Hippocampal formation (tissue), 2 donors: ENCODE measurements around the gene LHX3.

Experiments
- DNase-seq, 2 donors: peaks; one replicate each; lab custom pipeline; 2025; lab: John Stamatoyannopoulos, UW

Gene LHX3

DNA sequence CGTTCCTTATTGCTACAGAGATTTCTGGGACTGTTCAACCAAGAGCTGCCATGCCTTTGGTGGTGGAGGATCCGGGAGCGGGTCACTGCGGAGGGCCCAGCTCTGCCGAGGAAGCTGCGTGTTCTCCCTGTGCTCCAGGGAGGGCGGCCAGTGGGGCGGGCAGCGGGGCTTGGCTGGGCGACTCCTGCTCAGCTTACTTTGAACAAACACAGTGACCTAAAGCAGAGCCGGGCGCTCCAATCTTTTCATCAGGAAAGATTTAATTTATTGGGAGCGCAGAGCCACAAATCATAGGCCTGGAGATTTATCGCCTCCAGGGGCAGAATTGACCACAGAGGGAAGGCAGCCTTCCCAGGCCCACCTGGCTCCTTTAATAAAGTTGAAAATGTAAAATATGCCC, 27.7 kb downstream of the LHX3 start:
- DNase-seq = no peak

- DNase-seq = no peak
Observed at GRCh38 chr9:136175616-136176197, 29.2 kb downstream of the LHX3 start.

DNA sequence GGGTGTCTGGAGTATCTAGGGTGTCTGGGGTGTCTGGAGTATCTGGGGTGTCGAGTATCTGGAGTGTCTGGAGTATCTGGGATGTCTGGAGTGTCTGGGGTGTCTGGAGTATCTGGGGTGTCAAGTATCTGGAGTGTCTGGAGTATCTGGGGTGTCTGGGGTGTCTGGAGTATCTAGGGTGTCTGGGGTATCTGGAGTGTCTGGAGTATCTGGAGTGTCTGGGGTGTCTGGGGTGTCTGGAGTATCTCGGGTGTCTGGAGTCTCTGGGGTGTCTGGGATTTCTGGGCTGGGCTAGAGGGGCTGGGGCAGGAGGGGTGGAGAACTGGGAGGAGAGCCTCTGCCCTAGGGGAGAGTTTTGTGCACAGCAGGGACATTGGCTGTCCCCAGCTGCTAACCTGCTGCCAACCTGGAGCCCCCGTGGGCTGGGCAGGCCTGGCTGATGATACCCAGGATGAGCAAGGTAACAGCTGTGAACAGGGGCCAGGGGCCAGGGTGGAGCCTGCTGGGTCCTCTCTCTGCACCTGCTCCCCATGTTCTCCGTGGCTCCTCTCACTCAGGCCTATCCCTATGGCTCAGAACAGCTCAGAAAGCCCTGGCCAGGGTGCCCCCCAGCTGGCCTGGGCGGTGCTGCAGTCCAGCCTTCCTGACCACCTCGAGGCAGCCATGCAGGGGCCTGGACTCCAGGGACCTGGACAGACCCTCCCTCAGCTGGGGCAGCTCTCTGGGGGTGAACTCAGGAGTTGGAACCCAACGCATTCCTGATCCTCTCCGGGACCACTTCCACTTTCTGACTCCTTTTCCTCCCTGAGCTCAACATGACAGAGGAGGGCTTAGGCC, 29.9 kb downstream of the LHX3 start:
- no peak for DNase-seq

GRCh38 chr9:136173648-136174290, 31.2 kb downstream of the LHX3 start:
- DNase-seq = no peak

DNA sequence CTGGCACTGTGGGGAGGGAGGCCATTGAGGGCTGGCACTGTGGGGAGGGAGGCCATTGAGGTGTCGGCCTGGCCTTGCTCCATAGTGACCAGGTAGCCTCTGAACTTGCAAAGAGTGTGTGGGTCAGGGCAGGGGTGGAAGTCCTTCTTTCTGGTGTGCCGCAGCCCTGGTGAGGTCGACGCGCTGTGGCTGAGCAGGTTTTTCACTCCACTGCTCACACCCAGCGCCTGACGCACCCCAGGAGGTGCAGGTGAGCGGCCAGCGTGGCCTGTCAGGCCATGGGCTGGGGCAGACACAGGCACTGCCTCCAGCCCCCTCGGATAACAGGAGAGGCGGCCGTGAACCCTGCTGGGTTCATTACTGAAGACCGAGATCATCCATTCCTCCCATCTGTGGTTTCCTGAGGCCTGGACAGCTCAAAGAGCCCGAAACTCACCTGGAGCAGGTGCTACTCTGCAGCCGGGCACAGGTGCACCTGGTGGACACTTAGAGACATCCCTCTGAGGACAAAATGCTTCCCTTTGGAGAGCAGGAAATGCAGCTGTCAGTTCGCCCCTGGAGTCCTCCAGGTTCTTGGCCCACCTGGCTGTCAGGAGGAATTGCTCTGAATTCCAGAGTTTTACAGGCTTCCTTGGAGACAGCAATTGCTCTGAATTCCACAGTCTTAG, 32.4 kb downstream of the LHX3 start:
- DNase-seq = no peak

DNA sequence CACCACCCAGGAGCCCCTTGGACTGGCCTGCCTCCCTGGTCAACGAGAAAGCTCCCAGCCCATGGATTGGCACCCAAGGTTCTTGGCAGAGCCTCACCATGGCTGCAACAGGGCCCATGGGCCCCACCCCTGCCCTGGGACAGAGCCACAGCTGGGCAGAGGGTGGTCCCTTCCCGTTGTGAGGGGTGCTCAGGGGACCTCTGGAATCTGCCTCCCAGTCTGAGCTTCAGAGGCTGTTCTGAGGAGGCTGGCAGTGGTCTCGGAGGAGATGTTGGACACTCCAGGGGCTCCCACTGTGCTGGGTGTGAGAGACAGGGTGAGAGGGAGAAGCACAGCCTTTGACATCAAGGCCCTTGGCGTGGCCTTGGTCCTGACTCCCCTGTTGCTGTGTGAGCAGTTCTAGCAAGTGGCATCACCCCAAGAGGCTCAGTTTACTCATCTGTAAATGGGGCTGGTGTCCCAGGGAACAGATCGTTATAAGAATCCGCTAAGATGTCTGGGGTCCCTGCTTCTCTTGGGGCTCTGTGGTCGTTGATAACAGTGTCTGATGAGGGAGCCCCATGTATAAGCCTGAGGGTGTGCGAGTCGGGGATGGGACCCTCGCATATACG, 33.0 kb downstream of the LHX3 start:
- no peak for DNase-seq

- no peak for DNase-seq
Observed at GRCh38 chr9:136171009-136171800, 33.7 kb downstream of the LHX3 start.

DNA sequence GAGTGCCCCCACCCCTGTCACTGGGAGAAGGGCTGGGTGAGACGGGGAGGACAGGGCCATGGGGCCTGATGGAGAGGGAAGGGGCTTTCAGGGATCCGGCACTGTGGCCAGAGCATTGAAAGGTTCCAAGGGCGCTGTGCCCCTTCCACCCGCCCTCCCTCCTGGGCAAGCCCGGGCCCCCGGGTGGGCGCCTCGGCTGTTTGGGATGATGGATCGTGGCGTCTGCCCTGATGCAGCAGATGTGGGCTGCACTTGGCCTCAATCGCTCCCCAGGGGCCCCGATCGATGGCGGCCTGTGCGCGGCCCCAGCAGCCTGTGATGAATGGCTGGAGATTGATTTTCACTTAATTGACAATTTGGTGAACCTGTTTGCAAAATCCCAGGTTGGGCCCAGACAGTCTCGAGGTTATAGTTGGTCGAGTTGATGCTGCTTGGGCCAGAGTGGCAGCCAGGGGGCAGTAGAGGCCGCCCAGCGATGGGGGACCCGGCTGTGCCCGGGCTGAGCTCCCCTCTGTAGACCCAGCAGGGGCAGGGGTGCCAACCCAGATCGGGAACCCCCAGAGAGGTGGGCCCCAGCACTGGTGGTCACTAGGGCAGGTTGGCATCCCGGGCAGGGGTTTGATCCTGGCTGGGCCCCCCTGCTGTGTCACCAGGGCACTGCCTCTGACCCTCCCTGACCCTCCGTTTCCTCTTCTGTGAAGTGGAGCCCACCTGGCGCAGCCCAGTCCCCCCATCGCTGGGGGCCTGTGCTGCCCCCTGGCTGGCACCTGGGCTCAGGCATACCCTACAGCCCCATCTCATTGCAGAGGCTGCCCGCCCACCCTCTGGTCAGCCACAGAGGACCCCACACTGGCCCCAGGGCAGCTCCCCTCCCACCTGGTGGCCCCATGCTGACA, 34.7 kb downstream of the LHX3 start:
- DNase-seq = peak in 1 of 2 donors; percentile 5

DNA sequence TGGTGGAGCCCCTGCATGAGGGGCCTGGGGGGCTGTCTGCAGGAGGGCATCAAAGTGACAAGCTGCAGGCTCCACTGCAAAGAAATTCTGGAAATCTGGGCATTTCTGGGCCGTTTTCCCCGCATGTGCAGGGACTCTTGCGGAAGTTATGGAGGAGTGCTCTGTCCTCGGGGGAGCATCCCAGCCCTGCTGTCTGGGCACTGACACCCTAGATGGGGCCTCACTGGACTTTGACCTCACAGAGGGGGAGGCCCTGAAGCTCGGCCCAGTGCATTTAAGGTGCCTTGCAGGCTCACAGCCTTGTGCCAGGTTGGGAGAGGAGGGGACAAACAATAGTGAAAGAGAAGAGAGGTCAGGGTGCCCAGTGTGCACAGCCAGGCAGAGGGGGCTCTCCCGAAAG, 35.4 kb downstream of the LHX3 start:
- DNase-seq = no peak

GRCh38 chr9:136163248-136163850, 41.6 kb downstream of the LHX3 start:
- no peak for DNase-seq

DNA sequence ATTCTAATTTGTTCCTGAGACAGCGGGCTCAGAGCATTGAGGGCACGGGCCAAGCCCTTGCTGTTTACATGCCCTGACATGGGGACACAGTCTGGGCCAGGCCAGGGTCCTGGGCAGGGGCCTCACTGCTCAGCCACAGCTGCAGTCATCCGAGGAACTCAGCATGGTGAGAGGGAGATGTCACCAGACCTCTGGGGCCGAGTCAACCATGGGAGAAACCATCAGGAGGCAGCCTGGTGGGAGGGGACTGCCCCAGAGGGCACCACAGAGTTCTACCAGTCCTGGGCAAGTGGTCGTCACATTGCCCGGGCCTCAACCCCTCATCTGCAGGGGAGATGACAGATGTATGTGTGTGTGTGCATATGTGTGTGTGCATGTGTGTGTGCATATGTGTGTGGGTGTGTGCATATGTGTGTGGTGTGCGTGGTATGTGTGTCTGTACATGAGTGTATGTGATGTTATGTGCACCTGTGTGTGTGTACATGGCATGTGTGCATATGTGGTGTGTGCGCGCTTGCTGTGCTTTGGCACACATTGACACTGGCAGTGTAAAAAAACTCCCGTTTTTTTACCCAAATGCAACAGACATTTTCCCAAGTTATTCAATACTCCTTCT, 43.8 kb downstream of the LHX3 start:
- DNase-seq = no peak

- no peak for DNase-seq
Observed at GRCh38 chr9:136160381-136160841, 44.5 kb downstream of the LHX3 start.

GRCh38 chr9:136159851-136160250, 45.1 kb downstream of the LHX3 start:
- no peak for DNase-seq

GRCh38 chr9:136157477-136158265, 47.3 kb downstream of the LHX3 start:
- DNase-seq = no peak

GRCh38 chr9:136156209-136157120, 48.5 kb downstream of the LHX3 start:
- DNase-seq = no peak

- no peak for DNase-seq
Observed at GRCh38 chr9:136155576-136155975, 49.4 kb downstream of the LHX3 start.

DNA sequence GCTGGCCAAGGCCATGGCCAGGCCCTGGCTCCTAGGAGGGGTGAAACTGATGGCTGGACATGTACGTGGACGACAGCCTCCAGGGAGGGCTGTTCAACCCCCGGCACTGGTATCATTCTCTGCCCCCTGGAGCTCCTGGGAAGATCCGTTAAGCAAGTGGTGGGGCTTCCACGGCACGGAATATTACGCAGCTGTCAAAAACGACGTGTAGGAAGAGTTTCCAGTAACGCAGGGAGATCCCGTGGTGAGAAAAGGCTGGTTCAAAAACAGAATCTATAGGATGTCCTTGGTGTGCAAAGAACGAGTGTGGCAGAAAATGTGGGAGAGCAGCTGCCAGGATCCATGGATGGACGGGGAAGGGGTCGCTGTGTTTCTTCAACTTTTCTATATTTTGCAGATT, 50.0 kb downstream of the LHX3 start:
- DNase-seq = no peak
